ENCODE data around the gene NPC1L1. TPM values are rescaled to one million over a fixed set of nuclear protein-coding genes. Genes with fewer than 3 reads are reported as not detected.

NPC1L1 gene
- total and polyA plus RNA-seq, 2 of the 13 experiments (the other 11 are each of a cell fraction or from before 2014, with no cell fraction given): 4.8 to 14.5 TPM

GRCh38 chr7:44541028-44541869 is at the start of gene NPC1L1 (continued):
- TF ChIP-seq RERE (CRISPR knock-in tag; IDR thresholded peaks at IDR 0.05; ENCODE audit: low read depth) (0 out of 2 replicates have a peak, but pooled peaks have one; percentile 50), ZSCAN5A (CRISPR knock-in tag; IDR thresholded peaks at IDR 0.05; ENCODE audit: borderline replicate concordance) (no peak), ZNF790 (CRISPR knock-in tag; IDR thresholded peaks at IDR 0.05; ENCODE audit: borderline replicate concordance) (peak; percentile 95; the same call in 1 of the 2 replicates), ZBTB39 (CRISPR knock-in tag; IDR thresholded peaks at IDR 0.05) (no peak), SMARCC2 (IDR thresholded peaks at IDR 0.05) (no peak), EEA1 (CRISPR knock-in tag; IDR thresholded peaks at IDR 0.05; ENCODE audit: borderline replicate concordance) (no peak), DBP (CRISPR knock-in tag; IDR thresholded peaks at IDR 0.05; ENCODE audit: not compliant biosample characterization) (no peak), HOMEZ (CRISPR knock-in tag; IDR thresholded peaks at IDR 0.05; ENCODE audit: low read depth) (peak; percentile 68; the same call in 1 of the 2 replicates), CSRNP2 (CRISPR knock-in tag; conservative IDR thresholded peaks at IDR 0.05; ENCODE audit: low read depth) (no peak), TEF (CRISPR knock-in tag; IDR thresholded peaks at IDR 0.05) (no peak), ETV5 (CRISPR knock-in tag; IDR thresholded peaks at IDR 0.05; ENCODE audit: borderline replicate concordance) (no peak; the same call in 1 of the 2 replicates), CBFB (CRISPR knock-in tag; IDR thresholded peaks at IDR 0.05) (no peak; the same call in none of the 2 replicates), CBX1 (IDR thresholded peaks at IDR 0.05; ENCODE audit: low read depth) (peak; percentile 72)

All from HepG2 (cell line).